Measurements from ENCODE around the gene MAPKAPK5.

DNA sequence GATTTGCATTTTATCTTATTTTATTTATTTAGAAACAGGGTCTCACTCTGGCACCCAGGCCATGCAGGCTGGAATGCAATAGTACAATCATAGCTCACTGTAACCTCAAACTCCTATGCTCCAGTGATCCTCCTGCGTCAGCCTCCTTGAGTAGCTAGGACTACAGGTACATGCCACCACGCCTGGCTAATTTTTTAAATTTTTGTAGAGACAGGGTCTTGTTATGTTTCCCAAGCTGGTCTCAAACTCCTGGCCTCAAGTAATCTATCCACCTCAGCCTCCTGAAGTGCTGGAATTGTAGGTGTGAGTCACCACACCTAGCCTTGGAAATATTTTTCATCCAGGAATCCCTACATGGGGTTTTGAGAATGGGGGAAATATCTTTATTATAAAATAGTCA is 84.6 kb downstream of the MAPKAPK5 start:
- TF ChIP-seq ATF7-NPFF (CRISPR knock-in tag; IDR thresholded peaks at IDR 0.05; ENCODE audit: low read depth), result no peak
- TF ChIP-seq PHB2 (IDR thresholded peaks at IDR 0.05; ENCODE audit: partially characterized antibody), result no peak
- TF ChIP-seq, protein P1, sequence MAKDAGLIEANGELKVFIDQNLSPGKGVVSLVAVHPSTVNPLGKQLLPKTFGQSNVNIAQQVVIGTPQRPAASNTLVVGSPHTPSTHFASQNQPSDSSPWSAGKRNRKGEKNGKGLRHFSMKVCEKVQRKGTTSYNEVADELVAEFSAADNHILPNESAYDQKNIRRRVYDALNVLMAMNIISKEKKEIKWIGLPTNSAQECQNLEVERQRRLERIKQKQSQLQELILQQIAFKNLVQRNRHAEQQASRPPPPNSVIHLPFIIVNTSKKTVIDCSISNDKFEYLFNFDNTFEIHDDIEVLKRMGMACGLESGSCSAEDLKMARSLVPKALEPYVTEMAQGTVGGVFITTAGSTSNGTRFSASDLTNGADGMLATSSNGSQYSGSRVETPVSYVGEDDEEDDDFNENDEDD (CRISPR knock-in tag; IDR thresholded peaks at IDR 0.05; ENCODE audit: borderline replicate concordance), result no peak
- no peak for TF ChIP-seq ZSCAN30 (CRISPR knock-in tag; IDR thresholded peaks at IDR 0.05)
- TF ChIP-seq RXRA (CRISPR knock-in tag; IDR thresholded peaks at IDR 0.05), result no peak
- no peak for TF ChIP-seq POLR2A (IDR thresholded peaks at IDR 0.05; ENCODE audit: insufficient read depth in 1 of 2, low read depth in 2 of 2, low read length in 2 of 2)
- TF ChIP-seq ZNF136 (CRISPR knock-in tag; IDR thresholded peaks at IDR 0.05; ENCODE audit: low read depth), result no peak
- TF ChIP-seq RBFOX2 (IDR thresholded peaks at IDR 0.05; ENCODE audit: low read depth, low read length), result no peak
- TF ChIP-seq, protein P2, sequence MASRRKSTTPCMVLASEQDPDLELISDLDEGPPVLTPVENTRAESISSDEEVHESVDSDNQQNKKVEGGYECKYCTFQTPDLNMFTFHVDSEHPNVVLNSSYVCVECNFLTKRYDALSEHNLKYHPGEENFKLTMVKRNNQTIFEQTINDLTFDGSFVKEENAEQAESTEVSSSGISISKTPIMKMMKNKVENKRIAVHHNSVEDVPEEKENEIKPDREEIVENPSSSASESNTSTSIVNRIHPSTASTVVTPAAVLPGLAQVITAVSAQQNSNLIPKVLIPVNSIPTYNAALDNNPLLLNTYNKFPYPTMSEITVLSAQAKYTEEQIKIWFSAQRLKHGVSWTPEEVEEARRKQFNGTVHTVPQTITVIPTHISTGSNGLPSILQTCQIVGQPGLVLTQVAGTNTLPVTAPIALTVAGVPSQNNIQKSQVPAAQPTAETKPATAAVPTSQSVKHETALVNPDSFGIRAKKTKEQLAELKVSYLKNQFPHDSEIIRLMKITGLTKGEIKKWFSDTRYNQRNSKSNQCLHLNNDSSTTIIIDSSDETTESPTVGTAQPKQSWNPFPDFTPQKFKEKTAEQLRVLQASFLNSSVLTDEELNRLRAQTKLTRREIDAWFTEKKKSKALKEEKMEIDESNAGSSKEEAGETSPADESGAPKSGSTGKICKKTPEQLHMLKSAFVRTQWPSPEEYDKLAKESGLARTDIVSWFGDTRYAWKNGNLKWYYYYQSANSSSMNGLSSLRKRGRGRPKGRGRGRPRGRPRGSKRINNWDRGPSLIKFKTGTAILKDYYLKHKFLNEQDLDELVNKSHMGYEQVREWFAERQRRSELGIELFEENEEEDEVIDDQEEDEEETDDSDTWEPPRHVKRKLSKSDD (CRISPR knock-in tag; IDR thresholded peaks at IDR 0.05; ENCODE audit: low read depth), result no peak
- no peak for TF ChIP-seq IKZF1 (IDR thresholded peaks at IDR 0.05)

All from HepG2 (cell line).